SK-N-MC (cell line): ENCODE results near the gene PSMA8.

Experiments
- EZH2 ChIP-seq: fragments of 200-600 bp; sonication (generic); IDR thresholded peaks from one replicate; pipeline ENCODE4 v1.6.1; 2017; ENCODE audit warnings: antibody characterized with exemption
- FOXP2 ChIP-seq: optimal IDR thresholded peaks from 2 replicates; pipeline ENCODE3; 2011; ENCODE audit warnings: mild to moderate bottlenecking, moderate library complexity; ENCODE audit not compliant: insufficient read depth; ENCODE audit errors: extremely low read length, control extremely low read depth
- POLR2AphosphoS5 ChIP-seq: IDR thresholded peaks from 2 replicates; pipeline ENCODE4 v1.6.1; 2012; ENCODE audit warnings: mild to moderate bottlenecking, low read depth, low read length, borderline replicate concordance

GRCh38 chr18:26208977-26209376 lies 75.3 kb downstream of the PSMA8 start:
- TF ChIP-seq POLR2AphosphoS5 (no peak), EZH2 (no peak), FOXP2 (no peak)
